HG03045 (cell line): ENCODE results near the gene LONRF3.

Source experiments
- ATAC-seq: cut with Tn5 transposase; IDR thresholded peaks from one replicate; pipeline ENCODE4 v1.9.1; 2021; ENCODE audit warnings: mild to moderate bottlenecking, moderate library complexity; ENCODE audit not compliant: unreplicated experiment

The LONRF3 gene

GRCh38 chrX:119030990-119031389 lies 56.6 kb downstream of the LONRF3 start:
- no peak for ATAC-seq

- no peak for ATAC-seq
These were observed 62.0 kb downstream of the LONRF3 start for GRCh38 chrX:119036107-119037029.

GRCh38 chrX:119040432-119040831 lies 66.0 kb downstream of the LONRF3 start:
- ATAC-seq = no peak

- ATAC-seq = no peak
These were observed 66.8 kb downstream of the LONRF3 start for GRCh38 chrX:119041175-119041574.

GRCh38 chrX:119042040-119042439 lies 67.6 kb downstream of the LONRF3 start:
- no peak for ATAC-seq

GRCh38 chrX:119042996-119043395 lies 68.6 kb downstream of the LONRF3 start:
- ATAC-seq = no peak

GRCh38 chrX:119045884-119046283 lies 71.5 kb downstream of the LONRF3 start:
- no peak for ATAC-seq

GRCh38 chrX:119055687-119056086 lies 81.3 kb downstream of the LONRF3 start:
- no peak for ATAC-seq

GRCh38 chrX:119062750-119063374 lies 88.4 kb downstream of the LONRF3 start:
- no peak for ATAC-seq

- ATAC-seq = no peak
These were observed 89.0 kb downstream of the LONRF3 start for GRCh38 chrX:119063428-119063827.

GRCh38 chrX:119067023-119067739 lies 92.8 kb downstream of the LONRF3 start:
- no peak for ATAC-seq
